Subcutaneous abdominal adipose tissue (tissue), 5 donors: ENCODE data around the gene CLCN2.
"Not testable (repeated sequence)": the region's sequence is repeated elsewhere in the genome, so short reads cannot be mapped to it uniquely, and the experiment has no call there.

Experiments used
- H3K27ac ChIP-seq: one replicate; pipeline ENCODE4 v1.7.0; 2013; ENCODE audit warnings: low read depth, mild to moderate bottlenecking, inconsistent platforms, low read length, moderate library complexity
- H3K27me3 ChIP-seq, 5 donors: one replicate each; pipeline ENCODE4 v1.7.0; 2013; ENCODE audit warnings: low read length in 5 of 5, inconsistent platforms in 1 of 5; ENCODE audit not compliant: control insufficient read depth in 5 of 5, insufficient read depth in 4 of 5
- H3K36me3 ChIP-seq, 5 donors: one replicate each; pipeline ENCODE4 v1.7.0; 2013; ENCODE audit warnings: low read length in 5 of 5; ENCODE audit not compliant: control insufficient read depth in 5 of 5, insufficient read depth in 5 of 5
- H3K4me1 ChIP-seq, 5 donors: one replicate each; pipeline ENCODE4 v1.7.0; 2013; ENCODE audit warnings: low read length in 5 of 5, mild to moderate bottlenecking in 3 of 5, moderate library complexity in 1 of 5; ENCODE audit not compliant: control insufficient read depth in 5 of 5, insufficient read depth in 5 of 5
- H3K4me3 ChIP-seq, 5 donors: one replicate each; pipeline ENCODE4 v1.7.0; 2013; ENCODE audit warnings: low read length in 5 of 5, low read depth in 1 of 5
- H3K9ac ChIP-seq, 5 donors: one replicate each; pipeline ENCODE4 v1.7.0; 2013; ENCODE audit warnings: low read length in 5 of 5, mild to moderate bottlenecking in 4 of 5, moderate library complexity in 3 of 5
- H3K9me3 ChIP-seq, 5 donors: one replicate each; pipeline ENCODE4 v1.7.0; 2013; ENCODE audit warnings: low read length in 5 of 5; ENCODE audit not compliant: control insufficient read depth in 5 of 5
- donor health status: healthy.
- donor health status: healthy.
- donor health status: healthy.
- donor health status: healthy.
- donor health status: healthy.

CLCN2 gene

GRCh38 chr3:184346480-184347190 is 14.8 kb downstream of the CLCN2 start:
- no peak overlapping the region for H3K9ac ChIP-seq
- no peaks in the 10 kb centered on the region for H3K27me3 ChIP-seq
- H3K27ac ChIP-seq = no peak overlapping the region
- peaks cover 0 to 34% (median 16%) of the 10 kb centered on the region in 5 donors for H3K4me1 ChIP-seq
- H3K4me3 ChIP-seq = no peak overlapping the region
- H3K36me3 ChIP-seq = peaks cover 0 to 39% (median 33%) of the 10 kb centered on the region in 5 donors
- H3K9me3 ChIP-seq = no peaks in the 10 kb centered on the region

- peaks cover 0 to 43% (median 36%) of the 10 kb centered on the region in 5 donors for H3K36me3 ChIP-seq
- no peaks in the 10 kb centered on the region for H3K27me3 ChIP-seq
- no peak overlapping the region for H3K27ac ChIP-seq
- H3K4me3 ChIP-seq = no peak overlapping the region
- H3K9ac ChIP-seq = no peak overlapping the region
- H3K9me3 ChIP-seq = no peaks in the 10 kb centered on the region
- peaks cover 0 to 34% (median 22%) of the 10 kb centered on the region in 5 donors for H3K4me1 ChIP-seq
Observed at GRCh38 chr3:184345317-184346144, 15.9 kb downstream of the CLCN2 start.

GRCh38 chr3:184344579-184345316 is 16.7 kb downstream of the CLCN2 start:
- Histone ChIP-seq H3K36me3 (peaks cover 0 to 43% (median 36%) of the 10 kb centered on the region in 5 donors), H3K27me3 (no peaks in the 10 kb centered on the region), H3K27ac (no peak overlapping the region), H3K4me1 (peaks cover 0 to 32% (median 22%) of the 10 kb centered on the region in 5 donors), H3K4me3 (no peak overlapping the region), H3K9me3 (no peaks in the 10 kb centered on the region), H3K9ac (no peak overlapping the region)

GRCh38 chr3:184343200-184343876 is 18.1 kb downstream of the CLCN2 start:
- Histone ChIP-seq H3K9me3 (no peaks in the 10 kb centered on the region), H3K27ac (no peak overlapping the region), H3K9ac (no peak overlapping the region), H3K36me3 (peaks cover 0 to 43% (median 36%) of the 10 kb centered on the region in 5 donors), H3K4me1 (peaks cover 0 to 28% (median 24%) of the 10 kb centered on the region in 5 donors), H3K4me3 (no peak overlapping the region), H3K27me3 (no peaks in the 10 kb centered on the region)

GRCh38 chr3:184341925-184342324 is 19.5 kb downstream of the CLCN2 start:
- Histone ChIP-seq H3K27me3 (no peaks in the 10 kb centered on the region), H3K4me1 (peaks cover 3 to 31% (median 28%) of the 10 kb centered on the region in 5 donors), H3K9me3 (no peaks in the 10 kb centered on the region), H3K9ac (no peak overlapping the region), H3K4me3 (no peak overlapping the region), H3K36me3 (peaks cover 0 to 43% (median 35%) of the 10 kb centered on the region in 5 donors), H3K27ac (no peak overlapping the region)

GRCh38 chr3:184339451-184340135 is 21.8 kb downstream of the CLCN2 start:
- not testable (repeated sequence) for H3K4me3 ChIP-seq

GRCh38 chr3:184339001-184339400 is 22.4 kb downstream of the CLCN2 start:
- Histone ChIP-seq H3K9me3 (no peaks in the 10 kb centered on the region), H3K4me1 (peaks cover 5 to 42% (median 36%) of the 10 kb centered on the region in 5 donors), H3K27me3 (no peaks in the 10 kb centered on the region), H3K4me3 (peak overlapping the region in 3 of 5 donors; percentile 11 to 40 (median 17)), H3K36me3 (peaks cover 0 to 40% (median 33%) of the 10 kb centered on the region in 5 donors), H3K9ac (peak overlapping the region in 2 of 5 donors; percentile 15 to 25), H3K27ac (peak overlapping the region; percentile 98)

More at GRCh38 chr3:184339451-184340135, 21.8 kb downstream of the CLCN2 start:
- H3K27ac ChIP-seq, H3K27me3 ChIP-seq, H3K9ac ChIP-seq, H3K9me3 ChIP-seq: not testable (repeated sequence)
- peaks cover 5 to 42% (median 36%) of the 10 kb centered on the region in 5 donors for H3K4me1 ChIP-seq
- H3K36me3 ChIP-seq = peaks cover 0 to 40% (median 33%) of the 10 kb centered on the region in 5 donors

- Histone ChIP-seq H3K4me1 (peaks cover 5 to 42% (median 36%) of the 10 kb centered on the region in 5 donors), H3K9me3 (no peaks in the 10 kb centered on the region), H3K36me3 (peaks cover 0 to 42% (median 35%) of the 10 kb centered on the region in 5 donors), H3K9ac (peak overlapping the region in 4 of 5 donors; percentile 25 to 84 (median 52)), H3K4me3 (peak overlapping the region in 3 of 5 donors; percentile 11 to 40 (median 27)), H3K27me3 (no peaks in the 10 kb centered on the region), H3K27ac (peak overlapping the region; percentile 98)
Observed at GRCh38 chr3:184338511-184338945, 22.9 kb downstream of the CLCN2 start.

GRCh38 chr3:184337981-184338380 is 23.4 kb downstream of the CLCN2 start:
- Histone ChIP-seq H3K27me3 (no peaks in the 10 kb centered on the region), H3K9ac (peak overlapping the region; percentile 25 to 84 (median 61)), H3K36me3 (peaks cover 0 to 42% (median 35%) of the 10 kb centered on the region in 5 donors), H3K27ac (peak overlapping the region; percentile 98), H3K4me3 (peak overlapping the region in 3 of 5 donors; percentile 11 to 34 (median 27)), H3K4me1 (peaks cover 5 to 42% (median 36%) of the 10 kb centered on the region in 5 donors), H3K9me3 (no peaks in the 10 kb centered on the region)
